Keratinocyte (primary cell): ENCODE data around the gene PEAR1. TPM values are rescaled to one million over a fixed set of nuclear protein-coding genes. Genes with fewer than 3 reads are reported as not detected.

Experiments used
- DNase-seq: peaks from one replicate; pipeline ENCODE4 v3.0.0-alpha.2; 2011; ENCODE audit warnings: low read depth, missing footprints, low spot score
- FAIRE-seq: peaks from 2 replicates; lab custom pipeline; 2011; peaks lifted over from hg19 to GRCh38; lab: Jason Lieb, UNC
- H2AFZ ChIP-seq: 2 replicates; pipeline ENCODE4 v1.6.0; 2012; ENCODE audit warnings: low read length, control low read depth, inconsistent platforms; ENCODE audit not compliant: control insufficient read depth
- H3K27ac ChIP-seq: 2 replicates; pipeline ENCODE4 v1.5.1; 2011; ENCODE audit warnings: low read length; ENCODE audit not compliant: control insufficient read depth, insufficient read depth
- H3K27me3 ChIP-seq: 3 replicates; pipeline ENCODE4 v1.6.0; 2011; ENCODE audit warnings: low read length; ENCODE audit not compliant: control insufficient read depth, insufficient read depth; ENCODE audit errors: extremely low read depth
- H3K36me3 ChIP-seq, 2 experiments: 2 replicates in 1 of 2; 3 replicates in 1 of 2; pipeline ENCODE4 v1.5.1; 2011; ENCODE audit warnings: low read length in 2 of 2, mild to moderate bottlenecking in 1 of 2; ENCODE audit not compliant: control insufficient read depth in 2 of 2, insufficient read depth in 2 of 2; ENCODE audit errors: extremely low read depth in 1 of 2
- H3K4me1 ChIP-seq: 3 replicates; pipeline ENCODE4 v1.5.1; 2011; ENCODE audit warnings: low read length; ENCODE audit not compliant: control insufficient read depth, insufficient read depth; ENCODE audit errors: extremely low read depth
- H3K4me2 ChIP-seq: 3 replicates; pipeline ENCODE4 v1.6.0; 2011; ENCODE audit warnings: low read depth, low read length; ENCODE audit not compliant: control insufficient read depth, insufficient read depth; ENCODE audit errors: extremely low read depth
- H3K4me3 ChIP-seq, 3 experiments: fragments of 200-600 bp in 1 of 3; sonication (generic) in 1 of 3; 2 replicates in 2 of 3; 3 replicates in 1 of 3; pipeline ENCODE4 v1.5.1; 2011 to 2016; ENCODE audit warnings: low read length in 3 of 3, mild to moderate bottlenecking in 3 of 3, control low read depth in 2 of 3, inconsistent platforms in 1 of 3, low read depth in 1 of 3, mixed read lengths in 1 of 3, mixed run types in 1 of 3, moderate library complexity in 1 of 3; ENCODE audit not compliant: control insufficient read depth in 2 of 3, insufficient read depth in 2 of 3; ENCODE audit errors: extremely low read depth in 1 of 3
- H3K79me2 ChIP-seq: 2 replicates; pipeline ENCODE4 v1.6.0; 2012; ENCODE audit warnings: low read length; ENCODE audit not compliant: control insufficient read depth, insufficient read depth
- H3K9ac ChIP-seq: 3 replicates; pipeline ENCODE4 v1.6.0; 2011; ENCODE audit warnings: low read length; ENCODE audit not compliant: control insufficient read depth, insufficient read depth; ENCODE audit errors: extremely low read depth
- H3K9me1 ChIP-seq: 3 replicates; pipeline ENCODE4 v1.6.0; 2011; ENCODE audit warnings: low read length; ENCODE audit not compliant: control insufficient read depth, insufficient read depth; ENCODE audit errors: extremely low read depth
- H3K9me3 ChIP-seq: 2 replicates; pipeline ENCODE4 v1.5.1; 2012; ENCODE audit warnings: low read depth, low read length; ENCODE audit not compliant: control insufficient read depth
- H4K20me1 ChIP-seq: 3 replicates; pipeline ENCODE4 v1.6.0; 2011; ENCODE audit warnings: low read length; ENCODE audit not compliant: control insufficient read depth, insufficient read depth; ENCODE audit errors: extremely low read depth
- CTCF ChIP-seq, 3 experiments: IDR thresholded peaks in 1 of 3; conservative IDR thresholded peaks in 1 of 3; optimal IDR thresholded peaks in 1 of 3; 2 replicates in 2 of 3; 3 replicates in 1 of 3; pipeline versions ENCODE3 to v1.5.1; 2011; ENCODE audit warnings: low read length in 3 of 3, mild to moderate bottlenecking in 3 of 3, moderate library complexity in 2 of 3, control low read depth in 1 of 3, inconsistent platforms in 1 of 3; ENCODE audit not compliant: insufficient read depth in 2 of 3; ENCODE audit errors: extremely low read depth in 1 of 3
- EZH2 ChIP-seq: IDR thresholded peaks from one replicate; pipeline ENCODE4 v1.6.1; 2012; ENCODE audit warnings: inconsistent platforms, mild to moderate bottlenecking, low read length, moderate library complexity
- dilution Hi-C: fragments of 300-500 bp; cut with MboI; formaldehyde crosslinking; loops from one replicate; pipeline ENCODE4 v1.7.0; 2020; ENCODE audit warnings: low sequenced_read_pairs; ENCODE audit not compliant: extremely low pct_ligation_motif_present
- polyA plus RNA-seq, 5 experiments: library from polyadenylated mRNA; depleted of rRNA in 3 of 5; stranded (reverse) in 3 of 5; stranded (forward) in 1 of 5; unstranded in 1 of 5; fragments of >200 nt; gene quantifications; 1 replicate in 1 of 5; 2 replicates in 3 of 5; 3 replicates in 1 of 5; pipeline versions ENCODE4 v1.2.1 to v1.2.3, GENCODE V29; 2011 to 2012; ENCODE audit warnings: missing spikeins in 2 of 5, low read depth in 1 of 5, low replicate concordance in 1 of 5

Gene PEAR1
- polyA plus RNA-seq, 1 donor (not counting 4 experiments of a cell fraction or from before 2014, with no cell fraction given) = 4.2 TPM

DNA sequence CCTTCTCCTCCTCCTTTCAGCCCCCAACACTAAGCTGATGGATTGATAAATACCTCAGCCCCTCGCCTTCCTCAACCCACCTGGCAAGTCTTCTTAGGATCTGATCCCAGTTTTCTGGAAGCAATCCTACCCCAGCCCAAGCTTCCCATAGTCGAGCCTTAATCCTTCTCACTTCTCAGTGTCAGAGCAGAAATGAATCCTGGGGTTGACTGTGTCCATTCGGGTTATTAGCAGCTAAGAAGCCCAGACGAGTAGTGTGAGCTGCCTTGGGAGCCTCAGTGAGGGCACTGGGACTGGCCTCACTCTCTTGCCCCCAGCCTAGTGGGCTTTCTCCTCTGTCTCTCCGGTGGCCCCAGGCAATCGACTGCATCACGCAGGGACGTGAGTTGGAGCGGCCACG is 12.4 kb upstream of the PEAR1 start:
- Histone ChIP-seq H3K4me1 (no peaks in the 10 kb centered on the region), H3K36me3 (no peaks in the 10 kb centered on the region), H3K4me3 (no peak overlapping the region), H3K27me3 (peaks cover 62% of the 10 kb centered on the region), H3K4me2 (no peak overlapping the region), H3K79me2 (no peaks in the 10 kb centered on the region), H4K20me1 (peaks cover 3% of the 10 kb centered on the region), H3K9me3 (no peaks in the 10 kb centered on the region), H3K9ac (no peak overlapping the region), H3K27ac (no peak overlapping the region), H2AFZ (no peak overlapping the region), H3K9me1 (no peaks in the 10 kb centered on the region)
- TF ChIP-seq EZH2 (peak; percentile 6), CTCF (optimal IDR thresholded peaks at IDR 0.05 in 1 of 3, IDR thresholded peaks at IDR 0.05 in 1 of 3, conservative IDR thresholded peaks at IDR 0.05 in 1 of 3; ENCODE audit: extremely low read depth in 1 of 3, insufficient read depth in 2 of 3, low read length in 3 of 3) (no peak)
- DNase-seq (no peak), FAIRE-seq (no peak)
- dilution Hi-C loops = no loop called here

- H3K4me3 ChIP-seq = no peak overlapping the region
- no peaks in the 10 kb centered on the region for H3K36me3 ChIP-seq
- H3K4me1 ChIP-seq = no peaks in the 10 kb centered on the region
- FAIRE-seq (no peak), DNase-seq (no peak)
- dilution Hi-C loops = no loop called here
- H3K4me2 ChIP-seq = no peak overlapping the region
- H4K20me1 ChIP-seq = peaks cover 3% of the 10 kb centered on the region
- no peak for TF ChIP-seq EZH2
- TF ChIP-seq CTCF (optimal IDR thresholded peaks at IDR 0.05 in 1 of 3, IDR thresholded peaks at IDR 0.05 in 1 of 3, conservative IDR thresholded peaks at IDR 0.05 in 1 of 3; ENCODE audit: extremely low read depth in 1 of 3, insufficient read depth in 2 of 3, low read length in 3 of 3) = no peak
- H3K79me2 ChIP-seq = no peaks in the 10 kb centered on the region
- no peaks in the 10 kb centered on the region for H3K9me1 ChIP-seq
- no peaks in the 10 kb centered on the region for H3K9me3 ChIP-seq
- no peak overlapping the region for H3K27ac ChIP-seq
- H2AFZ ChIP-seq = no peak overlapping the region
- peaks cover 60% of the 10 kb centered on the region for H3K27me3 ChIP-seq
- no peak overlapping the region for H3K9ac ChIP-seq
Measured at GRCh38 chr1:156881663-156882062, 11.9 kb upstream of the PEAR1 start.
